ENCODE data around the gene RFX6. TPM values are rescaled to one million over a fixed set of nuclear protein-coding genes. Genes with fewer than 3 reads are reported as not detected.

The RFX6 gene
- total RNA-seq, 2 experiments from 2014 or later = not detected

DNA sequence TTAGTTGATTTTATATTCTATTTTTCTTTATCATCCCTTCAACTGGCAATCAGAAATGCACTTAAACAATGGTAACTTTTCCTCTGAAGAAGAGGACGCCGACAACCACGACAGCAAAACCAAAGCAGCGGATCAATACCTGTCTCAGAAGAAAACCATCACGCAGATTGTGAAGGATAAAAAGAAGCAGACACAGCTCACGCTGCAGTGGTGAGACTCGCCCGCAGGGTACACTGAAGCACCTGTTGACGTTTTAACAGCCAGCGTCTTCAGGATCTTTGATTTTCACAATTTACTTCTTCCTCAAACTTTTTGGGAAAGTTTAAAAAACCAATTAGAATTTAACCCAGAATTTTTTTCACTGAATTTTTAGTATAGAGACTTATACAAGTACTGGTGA, 701 bp downstream of the RFX6 start:
- Mint-ChIP-seq H3K9me3 (no peaks in the 10 kb centered on the region), H3K27me3 (peaks cover 45% of the 10 kb centered on the region), H3K4me1 (peaks cover 6% of the 10 kb centered on the region), H3K27ac (no peak overlapping the region), H3K36me3 (no peaks in the 10 kb centered on the region), H3K4me3 (no peak overlapping the region)
- DNase-seq (no peak), ATAC-seq (ENCODE audit: low read depth) (no peak)
- POLR2A ChIA-PET = no interaction called here

DNA sequence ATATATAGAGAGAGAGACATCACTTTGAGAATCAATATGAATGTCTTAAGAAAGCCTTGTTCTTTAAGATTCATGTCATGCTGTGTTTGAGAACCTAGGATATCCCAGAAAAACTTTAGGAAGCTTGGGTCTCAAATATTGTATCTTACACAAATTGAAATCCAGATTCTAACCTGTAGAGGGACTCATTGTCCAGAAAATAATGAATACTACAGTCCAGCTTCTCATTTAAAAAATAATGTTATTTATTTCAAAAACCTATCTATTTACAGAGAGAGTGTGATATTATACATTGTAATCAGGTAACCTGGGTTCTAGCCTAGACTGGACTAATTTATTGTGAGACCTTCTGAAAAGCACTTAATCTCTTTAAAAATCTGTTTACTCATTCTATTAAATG, 4.2 kb downstream of the RFX6 start:
- H3K27me3 Mint-ChIP-seq = peaks cover 25% of the 10 kb centered on the region
- peaks cover 3% of the 10 kb centered on the region for H3K4me1 Mint-ChIP-seq
- no peaks in the 10 kb centered on the region for H3K9me3 Mint-ChIP-seq
- POLR2A ChIA-PET = no interaction called here
- no peak overlapping the region for H3K4me3 Mint-ChIP-seq
- H3K36me3 Mint-ChIP-seq = no peaks in the 10 kb centered on the region
- no peak overlapping the region for H3K27ac Mint-ChIP-seq
- ATAC-seq (ENCODE audit: low read depth) (no peak), DNase-seq (no peak)

DNA sequence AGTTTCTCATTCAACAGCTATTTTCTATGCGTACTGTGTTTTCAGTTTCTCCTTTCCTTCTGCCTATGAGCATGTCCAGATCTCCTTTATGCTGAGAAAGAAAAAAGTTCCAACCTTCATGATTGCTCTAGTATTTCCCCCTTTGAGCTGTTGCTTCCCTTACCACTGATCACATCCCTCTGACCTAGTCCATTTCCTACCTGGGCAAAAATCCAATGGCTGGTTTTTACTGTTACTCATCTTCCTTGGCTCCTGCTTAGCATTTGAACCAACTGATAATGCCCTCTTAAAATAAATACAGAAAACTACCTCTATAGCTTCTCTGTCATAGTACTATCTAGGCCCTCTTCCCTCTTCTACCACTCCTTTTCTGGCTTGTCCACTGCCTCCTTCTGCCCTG, 6.0 kb downstream of the RFX6 start:
- Mint-ChIP-seq H3K4me1 (no peaks in the 10 kb centered on the region), H3K4me3 (no peak overlapping the region), H3K27me3 (peaks cover 11% of the 10 kb centered on the region), H3K36me3 (no peaks in the 10 kb centered on the region), H3K9me3 (no peaks in the 10 kb centered on the region), H3K27ac (no peak overlapping the region)
- no peak for DNase-seq
- no peak for ATAC-seq (ENCODE audit: low read depth)
- POLR2A ChIA-PET = no interaction called here

DNA sequence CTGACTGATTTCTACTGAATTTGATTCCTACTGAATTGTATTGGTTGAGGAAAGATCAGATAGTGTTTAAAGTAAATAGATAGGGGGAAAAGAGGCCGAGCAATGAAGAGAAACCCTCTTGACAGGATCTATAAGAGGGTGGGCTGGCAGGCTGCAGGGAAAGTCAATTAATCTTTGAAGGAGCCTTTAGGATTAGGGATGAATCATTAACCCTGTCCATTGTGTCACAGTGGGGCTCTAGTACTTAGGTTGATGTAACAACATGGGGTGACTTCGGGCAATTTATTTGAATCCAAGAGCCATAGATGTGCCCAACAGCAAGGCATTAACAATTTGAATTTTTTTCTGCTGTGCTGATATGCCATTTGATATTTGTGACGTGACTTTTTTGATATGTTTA, 7.5 kb downstream of the RFX6 start:
- Mint-ChIP-seq H3K36me3 (no peaks in the 10 kb centered on the region), H3K27me3 (peaks cover 8% of the 10 kb centered on the region), H3K4me3 (no peak overlapping the region), H3K4me1 (no peaks in the 10 kb centered on the region), H3K27ac (no peak overlapping the region), H3K9me3 (no peaks in the 10 kb centered on the region)
- ATAC-seq (ENCODE audit: low read depth) (no peak), DNase-seq (no peak)
- POLR2A ChIA-PET = no interaction called here

DNA sequence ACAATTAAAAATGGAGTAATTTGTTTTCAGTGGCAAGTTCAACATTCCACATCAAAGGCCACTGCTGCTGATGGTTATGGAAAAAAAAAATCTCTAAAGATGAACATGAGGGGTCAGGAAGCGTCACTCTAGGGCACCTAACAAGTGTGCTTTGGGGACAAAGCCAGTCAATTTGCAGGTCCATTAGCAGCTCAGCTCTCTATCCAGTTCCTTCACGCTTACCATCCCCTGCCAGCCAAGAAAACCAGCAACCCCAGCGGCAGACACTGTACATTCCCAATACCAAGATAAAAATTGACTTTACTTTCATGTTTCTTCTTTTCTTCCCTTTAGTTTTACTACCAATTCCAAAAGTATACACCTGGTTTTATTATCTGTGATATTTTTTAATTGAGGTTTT, 10.1 kb downstream of the RFX6 start:
- POLR2A ChIA-PET = no interaction called here
- no peak for ATAC-seq (ENCODE audit: low read depth)
- Mint-ChIP-seq H3K4me3 (no peak overlapping the region), H3K9me3 (no peaks in the 10 kb centered on the region), H3K36me3 (no peaks in the 10 kb centered on the region), H3K27ac (no peak overlapping the region), H3K27me3 (no peaks in the 10 kb centered on the region), H3K4me1 (no peaks in the 10 kb centered on the region)
- no peak for DNase-seq

DNA sequence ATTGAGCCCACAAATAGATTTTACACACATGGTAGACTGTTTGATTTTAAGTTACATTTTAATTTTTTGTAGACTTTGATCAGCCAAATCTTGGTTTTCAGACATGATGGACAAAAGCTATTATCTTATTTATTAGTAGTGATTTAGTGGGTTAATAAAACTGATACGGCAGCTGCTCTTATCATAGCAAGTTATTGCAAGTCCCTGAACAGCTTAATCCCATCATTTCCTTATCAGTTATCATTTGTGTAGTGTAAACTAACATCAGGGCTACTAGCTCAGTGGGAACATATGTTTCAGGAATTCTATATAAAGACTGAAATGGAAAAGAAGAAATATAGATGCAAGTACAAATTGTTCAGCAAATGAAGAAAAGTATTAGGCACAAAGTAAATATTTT, 10.9 kb downstream of the RFX6 start:
- Mint-ChIP-seq H3K27ac (no peak overlapping the region), H3K4me3 (no peak overlapping the region), H3K27me3 (no peaks in the 10 kb centered on the region), H3K9me3 (no peaks in the 10 kb centered on the region), H3K36me3 (no peaks in the 10 kb centered on the region), H3K4me1 (no peaks in the 10 kb centered on the region)
- POLR2A ChIA-PET = no interaction called here
- DNase-seq (no peak), ATAC-seq (ENCODE audit: low read depth) (no peak)

DNA sequence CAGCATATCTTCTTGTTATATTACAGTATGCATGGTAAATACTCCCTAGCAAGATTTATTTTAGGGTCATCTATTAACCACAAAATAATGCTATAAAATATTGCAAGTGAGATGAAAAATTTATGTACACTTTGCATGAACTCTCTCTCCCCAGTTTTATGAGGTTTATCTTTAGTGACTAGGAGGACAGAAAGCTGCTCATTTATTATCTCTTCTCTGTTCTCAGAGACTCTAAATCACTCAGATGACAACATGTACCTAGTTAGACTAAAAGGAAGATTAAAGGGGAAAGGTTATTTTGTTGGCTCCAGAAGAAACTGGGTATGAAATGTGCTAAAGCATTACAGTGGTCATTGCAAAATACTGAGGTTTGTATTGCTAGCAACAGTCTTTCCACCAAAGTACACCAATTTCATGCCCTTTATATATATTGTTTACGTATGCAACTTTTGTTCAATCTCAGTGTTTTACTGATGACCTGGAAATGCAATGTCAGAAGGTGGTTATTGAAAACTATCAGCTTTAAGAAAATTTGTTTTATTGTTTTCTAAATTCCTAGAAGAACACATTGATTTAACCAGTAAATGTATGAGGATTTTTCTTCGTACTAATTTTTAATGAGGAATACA, 11.8 kb downstream of the RFX6 start:
- H3K4me3 Mint-ChIP-seq = no peak overlapping the region
- H3K36me3 Mint-ChIP-seq = no peaks in the 10 kb centered on the region
- ATAC-seq (ENCODE audit: low read depth) (no peak), DNase-seq (no peak)
- POLR2A ChIA-PET = no interaction called here
- no peaks in the 10 kb centered on the region for H3K9me3 Mint-ChIP-seq
- H3K4me1 Mint-ChIP-seq = no peaks in the 10 kb centered on the region
- no peak overlapping the region for H3K27ac Mint-ChIP-seq
- H3K27me3 Mint-ChIP-seq = no peaks in the 10 kb centered on the region

DNA sequence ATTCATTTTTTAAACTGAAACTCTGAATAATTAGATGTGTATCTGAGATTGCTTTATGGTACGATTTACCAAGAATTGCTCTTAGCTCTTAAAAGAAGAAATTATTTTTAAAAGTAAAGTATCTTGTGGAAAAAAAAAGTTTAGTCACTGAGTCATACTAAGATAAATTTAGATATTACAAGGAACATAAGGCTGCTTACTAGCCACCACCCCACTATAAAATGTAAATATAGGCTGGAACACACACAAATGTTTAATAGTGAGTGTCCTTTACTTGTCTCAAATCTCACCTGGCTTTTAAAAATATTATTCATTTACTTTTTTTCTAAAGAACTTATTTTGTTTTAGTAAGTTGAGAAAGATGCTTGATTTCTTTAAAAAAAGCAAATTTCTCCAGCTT, 17.6 kb downstream of the RFX6 start:
- Mint-ChIP-seq H3K27me3 (no peaks in the 10 kb centered on the region), H3K4me3 (no peak overlapping the region), H3K9me3 (no peaks in the 10 kb centered on the region), H3K27ac (no peak overlapping the region), H3K4me1 (no peaks in the 10 kb centered on the region), H3K36me3 (no peaks in the 10 kb centered on the region)
- ATAC-seq (ENCODE audit: low read depth) = no peak
- POLR2A ChIA-PET = no interaction called here
- DNase-seq = no peak

DNA sequence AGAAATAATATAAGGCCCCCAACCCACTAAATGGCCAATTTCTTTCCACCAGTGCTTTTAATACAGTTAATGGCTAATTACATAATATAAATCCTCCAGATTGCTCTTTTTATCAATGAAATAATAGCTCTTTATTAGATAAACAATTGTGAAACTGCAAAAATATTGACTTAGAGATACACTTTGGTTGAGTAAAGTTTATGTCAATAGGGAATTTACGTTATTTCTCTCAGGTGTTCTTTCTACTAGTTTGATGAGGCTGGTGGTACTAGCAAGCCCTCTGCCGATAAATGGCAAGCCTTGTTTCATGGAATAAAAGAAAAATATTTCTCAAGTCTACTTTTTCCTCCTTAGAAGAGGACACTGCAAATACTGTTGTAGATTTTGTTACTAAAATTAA, 18.9 kb downstream of the RFX6 start:
- ATAC-seq (ENCODE audit: low read depth) (no peak), DNase-seq (no peak)
- H3K4me3 Mint-ChIP-seq = no peak overlapping the region
- no peaks in the 10 kb centered on the region for H3K4me1 Mint-ChIP-seq
- H3K27ac Mint-ChIP-seq = no peak overlapping the region
- H3K9me3 Mint-ChIP-seq = no peaks in the 10 kb centered on the region
- no peaks in the 10 kb centered on the region for H3K27me3 Mint-ChIP-seq
- no peaks in the 10 kb centered on the region for H3K36me3 Mint-ChIP-seq
- POLR2A ChIA-PET = no interaction called here

DNA sequence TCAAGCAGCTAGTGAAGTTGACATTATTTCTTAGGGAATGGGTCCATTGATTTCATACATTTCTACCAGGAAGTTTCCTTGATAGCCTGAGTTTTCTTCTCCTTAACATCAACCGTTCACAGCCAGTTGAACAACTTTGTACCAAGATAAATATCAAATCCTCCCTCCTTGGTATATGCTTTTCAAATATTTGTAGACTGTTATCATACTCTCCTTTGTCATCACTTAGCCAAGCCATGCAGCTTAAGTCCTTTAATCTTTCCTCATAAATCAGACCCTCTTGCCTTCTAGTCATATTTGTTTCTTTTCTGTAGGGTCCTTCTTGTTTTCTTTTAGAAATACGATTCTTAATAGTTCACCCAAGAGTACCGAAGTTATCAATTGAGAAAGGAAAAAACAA, 25.6 kb downstream of the RFX6 start:
- POLR2A ChIA-PET = no interaction called here
- no peak for DNase-seq
- H3K27me3 Mint-ChIP-seq = no peaks in the 10 kb centered on the region
- no peak for ATAC-seq (ENCODE audit: low read depth)
- peaks cover 6% of the 10 kb centered on the region for H3K9me3 Mint-ChIP-seq
- H3K36me3 Mint-ChIP-seq = no peaks in the 10 kb centered on the region
- H3K27ac Mint-ChIP-seq = no peak overlapping the region
- no peak overlapping the region for H3K4me3 Mint-ChIP-seq
- H3K4me1 Mint-ChIP-seq = no peaks in the 10 kb centered on the region

DNA sequence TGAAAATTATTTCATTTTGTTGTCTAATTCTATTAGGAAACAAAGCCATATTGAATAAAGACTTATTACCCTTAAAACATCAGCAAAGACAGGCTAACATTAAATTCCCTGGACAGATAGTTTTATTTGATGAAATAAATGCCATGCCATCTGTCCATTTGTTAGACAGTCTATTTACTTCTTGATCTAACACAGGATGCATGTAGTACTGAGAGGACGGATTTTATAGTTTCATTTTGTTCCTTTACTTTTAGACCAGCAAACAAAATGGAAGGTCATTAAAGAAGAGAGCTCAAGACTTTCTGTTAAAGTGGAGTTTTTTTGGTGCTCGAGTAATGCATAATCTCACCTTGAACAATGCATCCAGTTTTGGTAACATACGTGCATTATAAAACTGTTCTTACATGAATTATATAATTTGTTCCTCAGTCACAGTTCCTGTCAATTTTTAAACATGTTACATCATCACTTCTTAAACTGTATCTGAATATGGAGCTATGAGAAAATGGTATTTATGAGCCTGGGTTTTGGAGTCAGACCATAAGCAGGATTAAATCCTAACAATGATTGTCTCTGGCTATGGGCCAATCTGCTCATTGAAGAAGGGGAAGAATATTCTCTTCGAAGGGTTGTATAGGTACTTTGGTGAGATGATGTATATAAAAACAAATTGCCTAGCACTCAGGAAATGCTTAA, 46.0 kb downstream of the RFX6 start:
- no peak overlapping the region for H3K4me3 Mint-ChIP-seq
- H3K4me1 Mint-ChIP-seq = no peaks in the 10 kb centered on the region
- no peaks in the 10 kb centered on the region for H3K9me3 Mint-ChIP-seq
- DNase-seq (no peak), ATAC-seq (ENCODE audit: low read depth) (no peak)
- H3K27ac Mint-ChIP-seq = no peak overlapping the region
- POLR2A ChIA-PET = no interaction called here
- no peaks in the 10 kb centered on the region for H3K27me3 Mint-ChIP-seq
- H3K36me3 Mint-ChIP-seq = no peaks in the 10 kb centered on the region

DNA sequence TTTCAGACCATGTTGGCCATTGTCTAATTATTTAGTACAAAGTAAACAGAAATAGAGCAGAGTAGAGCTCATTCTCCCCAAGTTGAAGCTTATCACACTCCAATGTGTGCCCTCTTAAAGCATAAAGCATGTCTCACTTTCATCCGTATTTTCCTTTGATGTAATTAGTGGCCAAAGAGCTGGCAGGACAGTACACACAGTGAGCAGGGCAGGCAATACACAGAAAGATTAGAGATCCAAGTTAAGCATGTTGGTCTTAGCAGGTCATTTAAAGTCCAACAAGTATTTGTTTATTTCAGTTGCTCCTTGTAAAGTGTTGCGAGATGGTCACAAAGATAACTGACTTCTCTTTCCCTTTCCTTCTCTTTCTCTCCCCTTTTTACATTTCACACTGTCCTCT, 47.2 kb downstream of the RFX6 start:
- no peak for ATAC-seq (ENCODE audit: low read depth)
- no peaks in the 10 kb centered on the region for H3K9me3 Mint-ChIP-seq
- no peak for DNase-seq
- no peak overlapping the region for H3K27ac Mint-ChIP-seq
- H3K4me3 Mint-ChIP-seq = no peak overlapping the region
- POLR2A ChIA-PET = no interaction called here
- H3K36me3 Mint-ChIP-seq = no peaks in the 10 kb centered on the region
- no peaks in the 10 kb centered on the region for H3K4me1 Mint-ChIP-seq
- H3K27me3 Mint-ChIP-seq = no peaks in the 10 kb centered on the region

DNA sequence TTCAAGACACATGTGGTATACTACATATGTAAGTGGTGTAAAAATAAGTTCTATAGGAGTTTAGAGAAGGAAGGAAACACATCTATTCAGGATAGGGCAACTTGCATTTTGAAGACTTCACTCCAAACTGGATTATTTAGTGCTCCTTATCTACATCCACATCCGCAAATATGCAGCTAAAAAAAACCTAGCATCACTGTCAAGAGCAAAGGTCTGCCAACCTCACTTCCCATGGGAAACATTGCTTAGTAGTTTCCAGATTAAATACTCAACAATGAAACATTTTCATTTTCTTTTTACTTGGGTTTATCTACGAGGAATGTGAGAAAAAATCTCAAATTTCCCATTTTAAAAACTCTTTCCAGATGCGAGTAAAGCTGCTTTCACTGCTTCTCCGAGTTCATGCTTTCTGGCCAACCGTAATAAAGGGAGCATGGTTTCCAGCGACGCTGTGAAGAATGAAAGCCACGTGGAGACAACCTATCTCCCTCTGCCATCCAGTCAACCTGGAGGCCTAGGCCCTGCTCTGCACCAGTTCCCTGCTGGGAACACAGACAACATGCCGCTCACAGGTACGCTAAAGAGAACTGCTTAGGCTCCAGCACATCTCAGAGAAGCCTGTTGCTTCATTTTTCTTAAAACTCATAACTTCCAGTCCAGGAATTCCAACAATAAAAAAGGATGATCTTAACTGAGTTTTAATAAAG, 48.2 kb downstream of the RFX6 start:
- ATAC-seq (ENCODE audit: low read depth) (no peak), DNase-seq (no peak)
- Mint-ChIP-seq H3K36me3 (no peaks in the 10 kb centered on the region), H3K9me3 (no peaks in the 10 kb centered on the region), H3K4me3 (no peak overlapping the region), H3K27me3 (no peaks in the 10 kb centered on the region), H3K4me1 (no peaks in the 10 kb centered on the region), H3K27ac (no peak overlapping the region)
- POLR2A ChIA-PET = no interaction called here

DNA sequence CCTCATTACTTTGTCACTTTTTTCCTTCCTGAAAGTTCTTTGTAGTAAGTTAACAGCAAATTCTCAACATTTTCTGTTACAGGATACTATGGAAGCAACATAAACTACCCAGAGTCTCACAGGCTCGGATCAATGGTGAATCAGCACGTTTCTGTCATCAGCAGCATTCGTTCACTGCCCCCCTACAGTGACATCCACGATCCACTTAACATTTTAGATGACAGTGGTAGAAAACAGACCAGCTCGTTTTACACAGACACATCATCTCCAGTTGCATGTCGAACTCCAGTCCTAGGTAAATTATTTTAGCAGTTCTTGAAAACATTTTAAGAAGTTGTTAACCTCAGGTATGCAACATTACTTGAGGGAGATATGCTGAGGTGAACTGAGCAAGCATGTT, 51.6 kb downstream of the RFX6 start:
- H3K4me3 Mint-ChIP-seq = no peak overlapping the region
- no peak for DNase-seq
- no peaks in the 10 kb centered on the region for H3K9me3 Mint-ChIP-seq
- H3K27me3 Mint-ChIP-seq = no peaks in the 10 kb centered on the region
- H3K4me1 Mint-ChIP-seq = no peaks in the 10 kb centered on the region
- no peaks in the 10 kb centered on the region for H3K36me3 Mint-ChIP-seq
- ATAC-seq (ENCODE audit: low read depth) = no peak
- POLR2A ChIA-PET = no interaction called here
- no peak overlapping the region for H3K27ac Mint-ChIP-seq
